ENCODE measurements around the gene ANKEF1.
A peak's percentile ranks its signal among the peaks of the same experiment; 100 is the strongest.

Gene ANKEF1

DNA sequence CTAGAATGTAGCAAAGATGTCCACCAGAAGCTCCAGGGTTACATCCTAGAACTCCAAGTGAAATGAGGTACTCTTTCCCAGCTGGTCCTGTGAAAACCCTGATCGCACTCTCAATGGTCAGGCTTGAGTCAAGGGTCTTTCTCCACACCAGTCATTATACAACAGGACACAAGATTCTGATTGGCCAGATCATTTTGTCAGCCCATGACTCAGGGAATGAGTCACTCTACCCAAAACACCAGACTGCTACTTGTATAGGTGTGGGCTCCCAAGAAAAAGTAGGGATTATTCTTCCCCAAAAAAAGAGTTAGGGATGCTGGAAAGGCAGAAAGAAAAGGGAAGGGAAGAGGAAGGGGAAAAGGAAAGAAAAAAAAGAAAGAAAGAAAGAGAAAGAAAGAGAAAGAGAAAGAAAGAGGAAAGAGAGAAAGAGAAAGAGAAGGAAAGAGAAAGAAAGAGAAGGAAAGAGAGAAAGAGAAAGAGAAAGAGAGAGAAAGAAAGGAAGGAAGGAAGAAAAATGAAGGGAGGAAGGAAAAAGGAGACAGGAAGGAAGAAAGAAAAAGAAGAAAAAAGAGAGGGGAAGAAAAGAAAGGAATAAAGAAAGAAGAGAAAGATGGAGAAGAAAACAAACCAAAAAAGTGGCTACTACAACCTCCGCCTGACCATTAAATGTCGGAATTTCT is 30.5 kb downstream of the ANKEF1 start:
- Histone ChIP-seq H3K36me3 (ENCODE audit: control insufficient read depth, insufficient read depth, low read length, severe bottlenecking) (no peaks in the 10 kb centered on the region), H3K9me3 (ENCODE audit: control insufficient read depth, low read length) (no peaks in the 10 kb centered on the region), H3K4me3 (ENCODE audit: low read length) (no peak overlapping the region), H3K9ac (ENCODE audit: low read length) (no peak overlapping the region), H3K27me3 (replicated peaks; ENCODE audit: control insufficient read depth, insufficient read depth, low read length) (no peaks in the 10 kb centered on the region), H3K4me1 (ENCODE audit: control insufficient read depth, insufficient read depth, low read length) (peaks cover 7% of the 10 kb centered on the region)
- DNase-seq (ENCODE audit: low read depth), result no peak

DNA sequence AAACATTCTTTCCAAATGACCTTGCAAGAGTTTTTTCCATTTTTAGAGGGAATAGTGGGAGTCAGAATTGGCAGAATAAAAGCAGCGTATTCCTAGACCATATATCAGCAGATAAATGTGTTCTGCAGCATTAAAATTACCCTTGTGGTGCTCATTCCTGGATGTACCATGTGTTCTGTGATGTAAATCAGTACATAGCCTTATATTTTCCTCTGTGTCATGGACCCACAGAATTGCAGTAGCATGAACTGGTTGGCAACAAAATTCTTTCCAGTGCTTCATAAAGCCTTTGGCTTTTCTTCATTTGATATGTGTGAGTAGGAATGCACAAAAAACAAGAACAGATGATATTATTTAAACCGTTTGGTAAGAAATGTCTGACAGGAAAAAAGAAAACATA is 32.5 kb downstream of the ANKEF1 start:
- Histone ChIP-seq H3K9ac (ENCODE audit: low read length) (no peak overlapping the region), H3K4me1 (ENCODE audit: control insufficient read depth, insufficient read depth, low read length) (peaks cover 7% of the 10 kb centered on the region), H3K4me3 (ENCODE audit: low read length) (no peak overlapping the region), H3K27me3 (replicated peaks; ENCODE audit: control insufficient read depth, insufficient read depth, low read length) (no peaks in the 10 kb centered on the region), H3K9me3 (ENCODE audit: control insufficient read depth, low read length) (no peaks in the 10 kb centered on the region), H3K36me3 (ENCODE audit: control insufficient read depth, insufficient read depth, low read length, severe bottlenecking) (no peaks in the 10 kb centered on the region)
- DNase-seq (ENCODE audit: low read depth), result peak; percentile 68

GRCh38 chr20:10074513-10074912 is 39.7 kb downstream of the ANKEF1 start:
- Histone ChIP-seq H3K9ac (ENCODE audit: low read length) (no peak overlapping the region), H3K9me3 (ENCODE audit: control insufficient read depth, low read length) (no peaks in the 10 kb centered on the region), H3K4me1 (ENCODE audit: control insufficient read depth, insufficient read depth, low read length) (peaks cover 49% of the 10 kb centered on the region), H3K36me3 (ENCODE audit: control insufficient read depth, insufficient read depth, low read length, severe bottlenecking) (no peaks in the 10 kb centered on the region), H3K4me3 (ENCODE audit: low read length) (no peak overlapping the region), H3K27me3 (replicated peaks; ENCODE audit: control insufficient read depth, insufficient read depth, low read length) (no peaks in the 10 kb centered on the region)
- DNase-seq (ENCODE audit: low read depth), result peak; percentile 89

GRCh38 chr20:10075606-10076005 is 40.8 kb downstream of the ANKEF1 start:
- peaks cover 58% of the 10 kb centered on the region for H3K4me1 ChIP-seq (ENCODE audit: control insufficient read depth, insufficient read depth, low read length)
- no peaks in the 10 kb centered on the region for H3K27me3 ChIP-seq (replicated peaks; ENCODE audit: control insufficient read depth, insufficient read depth, low read length)
- peak overlapping the region; percentile 10 for H3K4me3 ChIP-seq (ENCODE audit: low read length)
- no peak for DNase-seq (ENCODE audit: low read depth)
- no peak overlapping the region for H3K9ac ChIP-seq (ENCODE audit: low read length)
- H3K36me3 ChIP-seq (ENCODE audit: control insufficient read depth, insufficient read depth, low read length, severe bottlenecking), result no peaks in the 10 kb centered on the region
- no peaks in the 10 kb centered on the region for H3K9me3 ChIP-seq (ENCODE audit: control insufficient read depth, low read length)

- Histone ChIP-seq H3K36me3 (ENCODE audit: control insufficient read depth, insufficient read depth, low read length, severe bottlenecking) (no peaks in the 10 kb centered on the region), H3K4me1 (ENCODE audit: control insufficient read depth, insufficient read depth, low read length) (peaks cover 62% of the 10 kb centered on the region), H3K9me3 (ENCODE audit: control insufficient read depth, low read length) (no peaks in the 10 kb centered on the region), H3K4me3 (ENCODE audit: low read length) (peak overlapping the region; percentile 10), H3K9ac (ENCODE audit: low read length) (no peak overlapping the region), H3K27me3 (replicated peaks; ENCODE audit: control insufficient read depth, insufficient read depth, low read length) (no peaks in the 10 kb centered on the region)
- DNase-seq (ENCODE audit: low read depth), result no peak
Measured at GRCh38 chr20:10076126-10077080, 41.6 kb downstream of the ANKEF1 start.

DNA sequence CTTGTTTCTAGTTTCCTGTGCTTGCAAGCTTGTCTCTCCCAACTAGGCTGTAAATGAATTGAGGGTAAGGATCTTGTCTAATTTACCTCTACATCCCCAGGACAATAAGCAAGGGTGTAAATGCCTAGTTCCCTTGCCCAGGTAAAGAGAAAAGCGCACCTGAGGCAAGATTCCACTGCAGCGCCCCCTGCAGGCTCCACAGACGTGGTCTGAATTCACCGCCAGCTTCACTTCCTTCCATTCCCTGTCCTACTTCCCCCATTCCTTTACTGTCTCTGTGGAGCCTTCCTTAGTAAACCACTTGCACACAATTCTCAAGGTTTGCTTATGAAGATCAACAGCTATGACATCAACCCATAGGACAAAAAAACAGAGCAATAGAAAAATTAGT is 42.3 kb downstream of the ANKEF1 start:
- no peak for DNase-seq (ENCODE audit: low read depth)
- Histone ChIP-seq H3K9me3 (ENCODE audit: control insufficient read depth, low read length) (no peaks in the 10 kb centered on the region), H3K4me3 (ENCODE audit: low read length) (no peak overlapping the region), H3K36me3 (ENCODE audit: control insufficient read depth, insufficient read depth, low read length, severe bottlenecking) (no peaks in the 10 kb centered on the region), H3K9ac (ENCODE audit: low read length) (no peak overlapping the region), H3K27me3 (replicated peaks; ENCODE audit: control insufficient read depth, insufficient read depth, low read length) (no peaks in the 10 kb centered on the region), H3K4me1 (ENCODE audit: control insufficient read depth, insufficient read depth, low read length) (peaks cover 62% of the 10 kb centered on the region)

- no peak overlapping the region for H3K9ac ChIP-seq (ENCODE audit: low read length)
- H3K27me3 ChIP-seq (replicated peaks; ENCODE audit: control insufficient read depth, insufficient read depth, low read length), result no peaks in the 10 kb centered on the region
- H3K4me1 ChIP-seq (ENCODE audit: control insufficient read depth, insufficient read depth, low read length), result peaks cover 62% of the 10 kb centered on the region
Measured at GRCh38 chr20:10077886-10078285, 43.1 kb downstream of the ANKEF1 start.

GRCh38 chr20:10078403-10078802 is 43.6 kb downstream of the ANKEF1 start:
- no peak for DNase-seq (ENCODE audit: low read depth)

More at GRCh38 chr20:10077886-10078285, 43.1 kb downstream of the ANKEF1 start:
- no peak for DNase-seq (ENCODE audit: low read depth)
- Histone ChIP-seq H3K9me3 (ENCODE audit: control insufficient read depth, low read length) (no peaks in the 10 kb centered on the region), H3K4me3 (ENCODE audit: low read length) (no peak overlapping the region), H3K36me3 (ENCODE audit: control insufficient read depth, insufficient read depth, low read length, severe bottlenecking) (no peaks in the 10 kb centered on the region)

GRCh38 chr20:10079964-10080363 is 45.2 kb downstream of the ANKEF1 start:
- peak; percentile 92 for DNase-seq (ENCODE audit: low read depth)
- no peaks in the 10 kb centered on the region for H3K27me3 ChIP-seq (replicated peaks; ENCODE audit: control insufficient read depth, insufficient read depth, low read length)
- H3K9me3 ChIP-seq (ENCODE audit: control insufficient read depth, low read length), result no peaks in the 10 kb centered on the region
- H3K9ac ChIP-seq (ENCODE audit: low read length), result peak overlapping the region; percentile 18
- H3K4me3 ChIP-seq (ENCODE audit: low read length), result peak overlapping the region; percentile 15
- no peaks in the 10 kb centered on the region for H3K36me3 ChIP-seq (ENCODE audit: control insufficient read depth, insufficient read depth, low read length, severe bottlenecking)
- peaks cover 51% of the 10 kb centered on the region for H3K4me1 ChIP-seq (ENCODE audit: control insufficient read depth, insufficient read depth, low read length)

More at GRCh38 chr20:10078403-10078802, 43.6 kb downstream of the ANKEF1 start:
- Histone ChIP-seq H3K9ac (ENCODE audit: low read length) (no peak overlapping the region), H3K27me3 (replicated peaks; ENCODE audit: control insufficient read depth, insufficient read depth, low read length) (no peaks in the 10 kb centered on the region), H3K9me3 (ENCODE audit: control insufficient read depth, low read length) (no peaks in the 10 kb centered on the region), H3K4me3 (ENCODE audit: low read length) (no peak overlapping the region), H3K36me3 (ENCODE audit: control insufficient read depth, insufficient read depth, low read length, severe bottlenecking) (no peaks in the 10 kb centered on the region), H3K4me1 (ENCODE audit: control insufficient read depth, insufficient read depth, low read length) (peaks cover 62% of the 10 kb centered on the region)

GRCh38 chr20:10080574-10080973 is 45.8 kb downstream of the ANKEF1 start:
- no peak for DNase-seq (ENCODE audit: low read depth)
- H3K4me1 ChIP-seq (ENCODE audit: control insufficient read depth, insufficient read depth, low read length), result peaks cover 45% of the 10 kb centered on the region
- peak overlapping the region; percentile 18 for H3K9ac ChIP-seq (ENCODE audit: low read length)
- no peaks in the 10 kb centered on the region for H3K9me3 ChIP-seq (ENCODE audit: control insufficient read depth, low read length)
- H3K4me3 ChIP-seq (ENCODE audit: low read length), result peak overlapping the region; percentile 15
- no peaks in the 10 kb centered on the region for H3K27me3 ChIP-seq (replicated peaks; ENCODE audit: control insufficient read depth, insufficient read depth, low read length)
- H3K36me3 ChIP-seq (ENCODE audit: control insufficient read depth, insufficient read depth, low read length, severe bottlenecking), result no peaks in the 10 kb centered on the region

- no peak for DNase-seq (ENCODE audit: low read depth)
- no peak overlapping the region for H3K4me3 ChIP-seq (ENCODE audit: low read length)
- no peaks in the 10 kb centered on the region for H3K27me3 ChIP-seq (replicated peaks; ENCODE audit: control insufficient read depth, insufficient read depth, low read length)
- H3K9me3 ChIP-seq (ENCODE audit: control insufficient read depth, low read length), result no peaks in the 10 kb centered on the region
- H3K9ac ChIP-seq (ENCODE audit: low read length), result no peak overlapping the region
- H3K36me3 ChIP-seq (ENCODE audit: control insufficient read depth, insufficient read depth, low read length, severe bottlenecking), result no peaks in the 10 kb centered on the region
- H3K4me1 ChIP-seq (ENCODE audit: control insufficient read depth, insufficient read depth, low read length), result peaks cover 15% of the 10 kb centered on the region
Measured at GRCh38 chr20:10089871-10090587, 55.2 kb downstream of the ANKEF1 start.

Data from adipocyte (in vitro differentiated cells).